ENCODE measurements around the gene ABHD17B.

Gene ABHD17B

GRCh38 chr9:71895117-71895516 lies 15.9 kb downstream of the ABHD17B start:
- no peak for TF ChIP-seq CTCF (IDR thresholded peaks at IDR 0.05; ENCODE audit: low read depth, low read length)
- no peak overlapping the region for H3K4me3 ChIP-seq (ENCODE audit: low read depth, low read length)
- in situ Hi-C loops (cut with HindIII; ENCODE audit: low sequenced_read_pairs) = no loop called here
- no peak for DNase-seq (ENCODE audit: low read depth, low spot score)

GRCh38 chr9:71891557-71892189 lies 19.3 kb downstream of the ABHD17B start:
- TF ChIP-seq CTCF (IDR thresholded peaks at IDR 0.05; ENCODE audit: low read depth, low read length) = no peak
- DNase-seq (ENCODE audit: low read depth, low spot score) = no peak
- no peak overlapping the region for H3K4me3 ChIP-seq (ENCODE audit: low read depth, low read length)
- in situ Hi-C loops (cut with HindIII; ENCODE audit: low sequenced_read_pairs) = no loop called here

GRCh38 chr9:71890042-71890679 lies 20.8 kb downstream of the ABHD17B start:
- no peak for DNase-seq (ENCODE audit: low read depth, low spot score)
- H3K4me3 ChIP-seq (ENCODE audit: low read depth, low read length) = no peak overlapping the region
- in situ Hi-C loops (cut with HindIII; ENCODE audit: low sequenced_read_pairs) = no loop called here
- no peak for TF ChIP-seq CTCF (IDR thresholded peaks at IDR 0.05; ENCODE audit: low read depth, low read length)

- no peak overlapping the region for H3K4me3 ChIP-seq (ENCODE audit: low read depth, low read length)
- no peak for TF ChIP-seq CTCF (IDR thresholded peaks at IDR 0.05; ENCODE audit: low read depth, low read length)
- in situ Hi-C loops (cut with HindIII; ENCODE audit: low sequenced_read_pairs) = no loop called here
- no peak for DNase-seq (ENCODE audit: low read depth, low spot score)
Observed at GRCh38 chr9:71887362-71887761, 23.6 kb downstream of the ABHD17B start.

GRCh38 chr9:71886541-71886940 lies 24.5 kb downstream of the ABHD17B start:
- no peak for DNase-seq (ENCODE audit: low read depth, low spot score)
- no peak overlapping the region for H3K4me3 ChIP-seq (ENCODE audit: low read depth, low read length)
- no peak for TF ChIP-seq CTCF (IDR thresholded peaks at IDR 0.05; ENCODE audit: low read depth, low read length)
- in situ Hi-C loops (cut with HindIII; ENCODE audit: low sequenced_read_pairs) = no loop called here

GRCh38 chr9:71886015-71886414 lies 25.0 kb downstream of the ABHD17B start:
- no peak for DNase-seq (ENCODE audit: low read depth, low spot score)
- H3K4me3 ChIP-seq (ENCODE audit: low read depth, low read length) = no peak overlapping the region
- in situ Hi-C loops (cut with HindIII; ENCODE audit: low sequenced_read_pairs) = no loop called here
- TF ChIP-seq CTCF (IDR thresholded peaks at IDR 0.05; ENCODE audit: low read depth, low read length) = no peak
